HG02840 (cell line): Measurements from ENCODE around the gene WWTR1.

Source experiments
- ATAC-seq: cut with Tn5 transposase; IDR thresholded peaks from one replicate; pipeline ENCODE4 v1.9.1; 2021; ENCODE audit warnings: mild to moderate bottlenecking, moderate library complexity, moderate number of reproducible peaks; ENCODE audit not compliant: unreplicated experiment, low FRiP score

WWTR1 gene

GRCh38 chr3:149655826-149656574 lies 1.8 kb downstream of the WWTR1 start:
- no peak for ATAC-seq

- no peak for ATAC-seq
Measured at GRCh38 chr3:149654188-149654601, 3.6 kb downstream of the WWTR1 start.

- no peak for ATAC-seq
Measured at GRCh38 chr3:149653564-149653963, 4.3 kb downstream of the WWTR1 start.

- no peak for ATAC-seq
Measured at GRCh38 chr3:149653136-149653535, 4.7 kb downstream of the WWTR1 start.

GRCh38 chr3:149650828-149651227 lies 7.0 kb downstream of the WWTR1 start:
- no peak for ATAC-seq

- no peak for ATAC-seq
Measured at GRCh38 chr3:149648525-149648924, 9.3 kb downstream of the WWTR1 start.

GRCh38 chr3:149647812-149648211 lies 10.0 kb downstream of the WWTR1 start:
- no peak for ATAC-seq

GRCh38 chr3:149647285-149647684 lies 10.5 kb downstream of the WWTR1 start:
- ATAC-seq = peak; percentile 54

GRCh38 chr3:149646181-149646766 lies 11.6 kb downstream of the WWTR1 start:
- no peak for ATAC-seq

- no peak for ATAC-seq
Measured at GRCh38 chr3:149643963-149644362, 13.9 kb downstream of the WWTR1 start.

- no peak for ATAC-seq
Measured at GRCh38 chr3:149643482-149643798, 14.4 kb downstream of the WWTR1 start.

GRCh38 chr3:149640976-149641728 lies 16.7 kb downstream of the WWTR1 start:
- ATAC-seq = no peak

- ATAC-seq = no peak
Measured at GRCh38 chr3:149639093-149639486, 18.7 kb downstream of the WWTR1 start.

- no peak for ATAC-seq
Measured at GRCh38 chr3:149638228-149639092, 19.4 kb downstream of the WWTR1 start.

GRCh38 chr3:149635396-149635795 lies 22.4 kb downstream of the WWTR1 start:
- no peak for ATAC-seq

GRCh38 chr3:149634573-149634972 lies 23.3 kb downstream of the WWTR1 start:
- no peak for ATAC-seq

GRCh38 chr3:149634072-149634471 lies 23.8 kb downstream of the WWTR1 start:
- no peak for ATAC-seq

GRCh38 chr3:149632225-149632624 lies 25.6 kb downstream of the WWTR1 start:
- no peak for ATAC-seq

- no peak for ATAC-seq
Measured at GRCh38 chr3:149630806-149631205, 27.0 kb downstream of the WWTR1 start.

- no peak for ATAC-seq
Measured at GRCh38 chr3:149628957-149629670, 28.7 kb downstream of the WWTR1 start.
